Skin of body (tissue), 2 donors: Measurements from ENCODE around the gene CAPN14. TPM values are rescaled to one million over a fixed set of nuclear protein-coding genes. Genes with fewer than 3 reads are reported as not detected.

Source experiments
- DNase-seq: peaks from one replicate; lab custom pipeline; 2025; lab: John Stamatoyannopoulos, UW
- total RNA-seq: library from RNA; depleted of rRNA; stranded (reverse); fragments of >200 nt; gene quantifications from one replicate; pipeline ENCODE4 v1.2.3, GENCODE V29; 2014

The CAPN14 gene
- total RNA-seq, 1 donor from 2014 or later = 0.49 TPM

DNA sequence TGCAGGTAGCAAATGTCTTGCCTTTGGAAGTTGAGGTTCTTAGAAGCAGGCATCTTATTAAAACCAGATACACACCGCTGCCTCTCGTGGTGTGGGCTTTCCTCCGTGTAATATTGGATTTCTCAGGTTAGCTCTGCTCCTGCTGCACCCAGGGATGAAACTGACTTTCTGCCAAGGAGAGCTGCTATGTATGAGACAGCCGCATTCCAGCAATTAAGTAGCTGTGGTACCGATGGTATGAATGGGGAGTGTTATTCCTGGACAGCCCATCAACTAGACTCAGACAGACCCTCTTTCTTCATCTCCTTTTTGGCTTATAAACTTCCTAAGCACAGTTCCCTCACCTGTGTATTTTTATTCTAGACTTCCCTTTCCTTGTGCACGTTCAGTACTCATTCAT is 9.8 kb upstream of the CAPN14 start:
- DNase-seq = no peak

DNA sequence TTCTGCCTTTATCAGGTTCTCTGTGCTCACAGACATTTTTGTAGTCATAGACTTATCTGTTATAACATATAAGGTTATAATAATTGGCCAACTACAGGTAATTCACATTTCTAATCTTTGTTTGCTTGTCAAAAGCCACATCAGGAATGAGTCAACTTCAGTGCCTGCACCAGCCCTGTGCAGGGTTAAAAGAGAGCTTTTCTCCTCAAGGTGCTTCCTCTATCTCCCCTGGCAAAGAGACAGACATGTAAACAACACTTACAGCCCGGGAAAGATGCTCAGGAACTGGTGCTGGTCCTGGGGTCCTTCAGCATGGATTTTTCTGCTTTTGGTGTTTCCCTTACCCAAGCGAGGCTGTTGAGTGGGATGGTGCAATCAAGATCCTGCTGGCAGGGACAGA is 9.0 kb upstream of the CAPN14 start:
- no peak for DNase-seq

DNA sequence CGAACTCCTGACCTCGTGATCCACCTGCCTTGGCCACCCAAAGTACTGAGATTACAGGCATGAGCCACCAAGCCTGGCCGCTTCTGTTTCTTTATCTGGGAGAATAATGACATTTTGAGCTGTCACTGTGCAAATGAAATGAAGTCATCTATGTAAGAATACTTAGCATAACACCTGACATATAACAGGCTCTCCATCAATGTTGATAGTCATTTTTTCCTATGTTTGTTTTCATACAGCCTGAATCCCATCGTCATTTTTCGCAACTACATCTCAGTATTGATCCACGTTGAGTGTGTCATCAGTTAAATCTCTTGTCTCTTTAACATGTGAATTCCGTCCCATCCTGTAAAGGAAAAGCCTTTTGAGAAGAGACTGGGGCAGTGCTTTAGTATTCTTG is 6.4 kb upstream of the CAPN14 start:
- no peak for DNase-seq

DNA sequence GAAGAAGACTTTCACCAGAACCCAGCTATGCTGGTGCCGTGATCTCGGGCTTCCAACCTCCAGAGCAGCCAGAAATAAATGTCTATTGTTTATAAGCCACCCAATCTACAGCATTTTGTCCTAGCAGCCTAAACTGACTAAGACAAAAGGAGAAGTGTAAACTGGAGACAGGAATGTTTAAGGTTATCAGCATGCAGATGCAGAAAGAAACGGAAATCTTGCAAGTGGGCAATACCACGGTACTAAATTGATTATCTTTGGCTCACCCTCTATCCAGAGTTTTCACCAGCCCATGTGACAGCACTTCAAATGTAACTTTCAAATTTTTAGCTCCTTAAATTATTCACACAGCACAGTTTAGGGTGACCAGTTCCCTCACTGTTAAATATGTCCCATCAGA is 5.7 kb upstream of the CAPN14 start:
- DNase-seq = no peak

DNA sequence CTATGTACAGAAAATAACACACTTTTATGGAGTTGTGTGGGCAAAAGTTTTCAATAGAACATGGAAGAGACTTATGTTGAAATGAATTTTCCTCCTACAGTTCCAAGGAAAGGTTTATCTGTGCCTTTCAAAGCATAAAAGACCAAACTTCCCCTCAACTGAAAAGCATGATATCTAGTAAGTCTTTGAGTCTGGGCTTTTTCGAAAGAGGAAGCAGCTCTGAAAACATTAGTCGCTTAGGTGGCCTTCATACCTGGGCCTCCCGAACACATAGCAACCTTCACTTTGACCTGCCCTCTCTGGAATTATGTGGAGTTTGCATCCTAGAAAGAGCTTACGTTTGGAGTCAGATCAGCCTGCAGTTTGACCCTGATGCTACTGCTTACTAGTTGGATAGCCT is 4.8 kb upstream of the CAPN14 start:
- no peak for DNase-seq

DNA sequence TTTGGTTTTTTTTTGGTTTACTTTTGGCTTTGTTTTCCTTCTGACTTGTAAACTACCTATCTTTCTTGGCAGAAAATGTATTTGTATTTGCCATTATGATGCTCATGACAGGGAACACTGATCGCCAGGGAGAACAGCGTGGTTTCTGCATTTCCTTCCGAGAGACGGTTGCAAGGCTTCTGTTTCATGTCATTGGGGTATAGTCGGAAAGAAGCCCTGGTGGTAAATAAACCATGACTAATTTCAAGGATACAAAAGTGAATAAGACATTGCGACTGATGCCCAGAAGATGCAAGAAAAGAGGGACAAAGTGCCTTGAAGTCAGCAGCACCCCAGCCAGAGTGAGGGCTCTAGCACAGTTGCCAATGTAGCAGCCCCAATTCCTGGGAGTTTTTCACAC is 4.2 kb upstream of the CAPN14 start:
- DNase-seq = no peak

DNA sequence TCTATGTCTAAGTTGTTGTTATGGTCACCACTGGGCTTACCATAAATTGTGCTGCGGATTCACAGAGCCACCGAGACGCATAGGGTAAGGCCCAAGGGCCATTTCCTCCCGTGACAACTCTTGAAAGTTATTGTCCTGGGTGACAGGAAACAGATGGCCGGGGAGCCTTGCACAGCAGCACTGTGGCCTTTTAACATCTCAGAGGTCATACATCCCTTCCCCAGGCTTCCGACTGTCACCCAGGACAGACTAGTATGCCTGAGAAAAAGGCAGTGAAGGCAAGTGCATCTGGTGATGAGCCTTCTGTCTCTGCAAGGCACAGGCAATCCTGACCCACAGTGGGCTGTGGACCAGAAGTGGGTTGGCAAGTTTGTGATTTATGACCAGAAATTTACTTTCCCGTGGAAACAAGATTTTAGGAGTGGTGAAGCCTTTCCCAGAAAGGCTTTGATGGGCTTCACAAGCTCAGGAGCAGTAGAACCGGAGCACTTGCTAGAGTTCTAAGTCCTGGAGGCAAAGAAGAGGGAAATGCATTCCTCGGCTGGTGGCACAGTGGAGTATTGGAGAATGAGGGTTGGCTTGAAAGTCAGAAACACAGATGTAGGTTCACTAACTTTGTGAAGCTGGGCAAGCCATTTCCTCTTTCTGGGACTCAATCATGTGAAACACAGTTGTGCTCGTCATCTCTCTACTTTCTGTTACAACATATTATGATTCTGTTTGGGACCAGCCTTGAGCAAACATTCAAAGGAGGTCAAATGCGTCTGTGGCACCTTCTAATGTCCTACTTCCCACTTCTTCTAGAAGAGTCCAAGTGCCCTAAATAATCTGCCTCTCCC is 2.0 kb upstream of the CAPN14 start:
- DNase-seq = no peak

DNA sequence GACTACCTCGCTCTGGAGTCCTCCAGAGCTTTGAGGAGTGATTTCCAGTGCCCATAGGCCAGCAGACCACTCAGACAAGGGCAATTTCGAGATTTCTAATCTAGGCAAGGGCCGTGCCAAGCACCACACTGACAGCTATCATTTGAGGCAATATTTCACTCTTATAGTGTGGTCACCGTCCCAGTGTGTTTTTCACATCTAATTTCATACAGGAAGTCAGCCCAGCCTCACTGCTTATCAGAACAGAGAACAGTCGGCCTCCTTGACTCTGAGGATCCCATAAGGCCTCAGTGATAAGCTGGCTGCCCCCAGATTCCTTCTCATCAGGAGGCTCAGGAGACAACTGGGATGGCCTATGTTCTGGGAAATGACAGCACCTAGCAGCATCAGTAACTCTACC is 581 bp downstream of the CAPN14 start:
- DNase-seq = no peak

DNA sequence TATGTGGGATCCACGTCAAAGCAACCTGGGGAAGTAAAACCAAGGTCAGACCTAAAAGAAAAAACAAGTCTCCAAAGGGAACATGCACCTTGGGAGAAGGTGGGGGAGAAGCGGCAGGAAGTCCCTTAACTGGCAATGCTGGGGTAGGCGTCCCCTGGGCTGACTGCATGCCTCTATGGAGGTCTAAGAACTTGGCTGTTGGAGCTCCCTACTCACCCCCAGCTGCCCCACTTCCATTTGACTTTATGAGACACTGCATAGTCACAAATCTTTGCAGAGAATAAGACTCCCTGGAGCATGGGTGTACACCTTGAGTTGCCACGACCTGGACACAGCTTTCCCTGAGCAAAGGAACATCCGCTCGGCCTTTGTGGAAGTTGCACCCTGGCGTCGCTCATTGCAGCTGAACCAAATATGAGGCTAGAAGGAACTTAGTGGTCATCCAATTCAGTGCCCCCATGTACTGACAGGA is 2.8 kb downstream of the CAPN14 start:
- DNase-seq = no peak

DNA sequence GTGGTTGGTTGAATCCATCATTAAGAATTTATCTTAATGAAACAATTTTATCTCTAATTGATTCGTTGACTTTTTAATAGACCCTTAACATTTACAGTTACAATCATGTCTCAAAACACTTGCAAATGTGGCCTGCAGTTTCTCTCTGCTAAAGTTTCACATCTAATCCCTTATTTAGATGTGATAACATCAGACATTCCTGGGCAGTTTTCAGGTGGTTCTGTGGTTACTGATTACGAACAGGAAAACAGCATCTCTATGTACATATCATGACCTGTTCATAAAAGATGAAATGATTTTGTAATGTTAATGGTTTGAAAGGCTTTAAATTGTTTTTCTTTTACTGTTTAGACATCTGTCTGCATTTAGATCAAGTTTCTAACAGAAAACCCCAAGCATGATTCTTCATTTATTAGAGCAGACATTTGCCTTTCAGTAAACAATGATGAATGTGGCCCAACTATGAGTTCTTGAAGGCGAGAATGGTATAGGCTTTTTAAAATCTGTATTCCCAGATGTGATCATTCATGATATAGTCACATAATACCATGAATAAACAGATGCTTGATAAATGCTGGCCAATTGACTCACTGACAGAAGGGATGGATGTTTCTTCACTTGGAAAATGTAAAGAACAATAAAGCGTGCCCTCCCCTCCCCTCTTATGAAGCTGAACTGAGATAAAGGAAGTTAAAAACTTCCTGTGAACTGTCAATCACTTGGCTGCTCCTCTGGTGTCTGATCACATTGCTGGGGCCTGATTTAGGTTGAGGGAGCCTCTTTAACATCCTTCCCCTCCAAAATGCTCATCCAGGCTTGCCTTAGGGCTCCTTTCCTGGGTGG is 3.5 kb downstream of the CAPN14 start:
- no peak for DNase-seq

DNA sequence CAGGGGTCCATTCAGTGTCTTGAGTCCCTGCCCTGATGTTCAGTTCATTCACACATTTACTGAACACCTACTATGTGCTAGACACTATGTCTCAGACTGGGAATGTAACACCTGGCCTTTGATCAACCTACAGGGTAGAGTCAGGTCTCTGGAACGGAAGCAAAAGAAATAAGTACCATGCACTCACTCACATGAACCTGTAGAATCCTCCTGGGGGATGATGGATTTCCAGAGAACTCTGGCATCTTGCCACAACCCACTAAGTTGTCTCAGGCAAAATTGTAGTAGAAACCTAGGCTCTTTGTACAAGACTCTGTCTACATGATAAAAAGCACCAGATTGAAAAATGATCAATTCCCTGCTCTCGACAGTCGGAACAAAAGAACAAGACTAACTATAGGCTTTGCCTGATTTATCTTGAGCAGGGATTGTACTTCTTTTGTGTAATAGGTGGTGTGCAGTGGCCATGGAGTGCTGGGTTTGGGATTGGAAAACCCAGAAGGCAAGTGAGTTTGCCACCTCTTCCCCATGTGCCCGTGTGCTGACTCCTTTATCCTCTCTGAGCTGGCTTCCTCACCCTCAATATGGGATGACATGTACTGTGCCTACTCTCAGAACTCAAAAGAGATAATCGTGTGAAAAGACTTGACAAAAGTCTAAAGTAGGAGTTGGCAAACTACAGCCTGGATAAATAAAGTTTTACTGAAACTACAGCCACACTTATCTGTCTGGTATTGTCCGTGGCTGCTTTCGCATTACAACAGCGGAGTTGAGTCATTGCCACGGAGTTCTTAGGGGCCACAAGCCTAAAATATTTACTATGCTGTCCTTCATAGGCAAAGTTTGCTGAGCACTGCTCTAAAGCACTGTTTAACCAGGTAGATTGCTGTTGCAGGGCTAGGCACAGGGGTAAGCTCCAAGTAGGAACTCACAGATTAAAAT is 4.4 kb downstream of the CAPN14 start:
- no peak for DNase-seq

DNA sequence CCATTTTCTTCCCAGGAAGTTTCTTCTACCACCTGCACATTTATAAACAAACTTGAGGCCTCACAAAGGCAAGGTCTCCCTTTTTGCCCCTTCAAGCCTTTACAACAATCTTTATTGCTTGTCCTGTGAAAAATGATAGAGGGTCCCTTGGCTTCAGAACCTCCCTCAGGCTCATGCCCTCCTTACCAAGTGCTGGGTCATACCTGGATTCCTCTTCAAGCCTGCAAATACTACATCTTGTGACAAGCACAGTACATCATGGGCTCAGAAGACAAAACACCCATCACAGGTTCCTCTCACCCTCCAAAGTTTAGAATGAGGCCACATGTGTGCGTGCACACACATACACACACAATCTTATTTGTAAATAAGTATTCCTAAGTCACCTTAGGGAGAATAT is 9.1 kb downstream of the CAPN14 start:
- no peak for DNase-seq

DNA sequence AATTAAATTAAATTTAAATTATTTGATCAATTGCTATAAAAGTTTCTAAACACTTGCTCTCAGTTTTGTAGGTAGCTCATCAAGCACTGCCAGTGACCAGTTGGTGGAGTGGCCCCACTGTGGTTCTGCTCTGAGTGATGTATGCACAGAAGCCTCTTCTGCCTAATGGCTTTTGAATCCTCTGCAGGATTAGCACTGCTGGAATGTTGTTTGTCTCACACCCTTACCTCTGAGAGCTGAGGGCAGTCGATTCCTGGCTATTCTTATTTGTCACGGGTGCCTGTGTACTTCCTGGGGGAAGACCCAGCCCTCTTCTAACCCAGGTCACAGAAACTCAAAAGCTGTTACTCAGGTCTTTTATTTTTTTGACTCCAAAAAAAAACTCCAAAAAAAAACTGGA is 9.5 kb downstream of the CAPN14 start:
- DNase-seq = no peak

DNA sequence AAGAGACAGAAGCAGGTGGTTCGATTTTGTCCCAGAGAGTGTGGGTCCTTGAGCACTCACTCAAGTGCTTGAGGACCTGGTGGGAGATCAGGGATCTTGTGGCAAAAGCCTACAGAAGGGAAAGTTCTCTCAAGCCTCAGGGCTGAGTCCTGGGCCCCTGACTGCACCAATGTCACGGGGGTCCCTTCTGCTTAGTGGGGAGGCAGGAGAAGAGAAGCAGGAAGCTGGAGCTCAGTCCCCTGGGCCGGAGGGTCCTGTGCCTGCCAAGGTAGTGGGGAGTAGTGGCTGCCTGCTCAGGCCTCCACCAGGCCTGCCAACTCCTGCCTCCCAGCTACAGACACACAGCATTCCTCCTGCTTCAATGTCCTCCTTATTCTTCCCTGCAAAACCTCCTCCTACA is 11.7 kb downstream of the CAPN14 start:
- no peak for DNase-seq

DNA sequence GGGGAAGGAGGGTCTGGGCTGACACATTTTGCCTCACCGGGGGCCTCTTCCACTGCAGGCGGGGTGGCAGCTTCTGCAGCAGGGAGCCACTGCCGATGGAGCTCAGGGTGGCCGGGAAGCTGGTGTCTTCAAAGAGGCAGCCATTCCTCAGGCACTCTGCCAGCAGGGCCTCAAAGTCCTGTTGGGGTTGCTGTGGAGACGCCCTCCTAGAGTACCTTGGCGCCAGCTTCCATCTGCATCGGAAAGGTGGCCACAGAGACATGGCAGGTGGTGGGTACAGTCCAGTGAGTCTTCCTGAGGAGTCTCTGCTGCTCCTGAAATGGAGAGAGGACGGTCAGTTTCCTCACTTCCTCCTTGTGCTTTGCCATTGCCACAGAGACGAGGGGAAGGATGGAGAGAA is 12.1 kb downstream of the CAPN14 start:
- DNase-seq = no peak

DNA sequence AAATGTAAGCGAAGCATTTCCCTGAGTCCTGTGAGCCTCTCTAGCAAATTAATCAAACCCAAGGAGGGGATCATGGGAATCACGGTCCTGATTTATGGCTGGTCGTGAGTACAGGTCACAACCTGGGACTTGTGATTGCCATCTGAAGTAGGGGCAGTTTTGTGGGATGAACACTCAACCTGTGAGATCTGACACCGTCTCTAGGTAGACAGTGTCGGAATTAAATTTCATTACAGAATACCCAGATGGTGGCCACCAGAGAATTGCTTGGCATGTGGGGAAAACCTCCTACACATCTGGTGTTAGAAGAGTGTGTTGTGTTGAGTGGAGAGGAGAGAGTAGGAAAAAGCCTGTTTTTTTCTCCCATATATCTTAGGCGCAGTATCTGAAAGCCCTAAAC is 12.5 kb downstream of the CAPN14 start:
- DNase-seq = no peak

DNA sequence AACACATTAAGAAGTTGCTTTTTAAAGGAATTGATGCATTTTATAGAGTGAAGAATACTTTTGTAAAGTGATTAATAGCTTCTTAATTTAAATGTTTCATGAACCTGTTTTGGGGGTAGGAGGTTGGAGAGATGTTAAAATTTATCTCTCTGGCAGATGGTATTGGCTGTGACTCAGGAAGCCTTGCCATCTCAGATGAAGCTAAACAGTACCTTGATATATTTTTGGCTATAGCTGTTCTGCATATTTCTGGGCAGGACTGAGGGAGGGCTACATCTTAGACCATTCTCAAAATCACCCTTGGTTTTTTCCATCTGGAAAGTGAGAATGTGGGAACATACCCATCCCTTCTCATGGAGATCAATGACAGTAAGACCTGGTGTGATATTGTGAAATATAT is 13.4 kb downstream of the CAPN14 start:
- no peak for DNase-seq

DNA sequence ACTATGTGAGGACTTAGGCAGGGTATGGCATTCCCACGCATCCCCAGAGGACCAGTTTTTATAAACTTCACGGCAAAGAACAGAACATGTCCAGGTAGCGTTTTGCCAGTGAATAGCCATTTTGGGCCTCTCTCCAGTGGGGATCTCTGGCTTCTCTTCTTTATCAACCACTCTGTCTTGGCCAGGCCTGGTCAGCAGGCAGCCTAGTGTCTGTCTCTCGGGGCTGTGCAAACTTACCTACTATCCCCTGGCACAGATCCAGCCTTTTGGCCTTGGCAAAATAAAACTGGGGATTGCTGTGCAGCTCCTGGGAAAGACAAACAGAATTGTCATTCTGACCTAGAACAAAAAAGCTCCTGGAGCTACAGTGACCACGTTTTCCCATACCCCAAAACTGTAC is 14.5 kb downstream of the CAPN14 start:
- DNase-seq = no peak

DNA sequence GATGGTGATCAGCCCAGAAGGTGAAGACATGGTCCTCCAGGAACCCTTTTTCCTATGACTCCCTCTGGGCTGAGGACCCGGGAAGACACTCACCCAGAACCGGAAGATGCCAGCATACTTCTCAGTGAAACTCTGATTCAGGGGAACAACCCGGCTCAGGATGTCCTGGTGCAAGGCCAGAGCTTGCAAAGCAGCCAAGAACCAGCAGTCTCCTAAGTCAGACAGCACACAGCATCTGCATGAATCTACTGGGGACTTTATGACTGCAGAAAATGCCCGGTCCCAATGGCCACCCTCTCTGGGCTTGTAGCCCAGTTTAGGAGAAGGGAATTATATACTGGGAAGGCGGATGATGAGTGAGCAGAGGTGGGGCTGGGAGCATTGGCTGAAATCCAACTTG is 15.3 kb downstream of the CAPN14 start:
- DNase-seq = no peak

DNA sequence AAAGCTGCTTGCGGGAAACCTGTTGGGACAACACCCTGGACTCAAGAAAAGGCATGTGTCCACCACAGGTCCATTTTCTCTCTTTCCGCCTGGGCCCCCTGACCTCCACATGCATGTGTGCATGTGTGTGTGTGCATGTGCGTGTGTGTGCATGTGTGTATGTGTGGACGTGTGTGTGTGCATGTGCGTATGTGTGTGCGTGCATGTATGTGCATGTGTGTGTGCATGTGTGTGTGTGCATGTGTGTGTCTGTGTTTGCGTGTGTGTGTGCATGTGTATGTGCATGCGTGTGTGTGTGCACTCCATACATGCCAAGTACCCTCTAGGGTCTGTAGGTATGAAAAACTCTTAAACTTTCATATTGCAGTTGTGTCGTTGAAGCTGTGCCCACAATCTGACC is 16.3 kb downstream of the CAPN14 start:
- DNase-seq = no peak

DNA sequence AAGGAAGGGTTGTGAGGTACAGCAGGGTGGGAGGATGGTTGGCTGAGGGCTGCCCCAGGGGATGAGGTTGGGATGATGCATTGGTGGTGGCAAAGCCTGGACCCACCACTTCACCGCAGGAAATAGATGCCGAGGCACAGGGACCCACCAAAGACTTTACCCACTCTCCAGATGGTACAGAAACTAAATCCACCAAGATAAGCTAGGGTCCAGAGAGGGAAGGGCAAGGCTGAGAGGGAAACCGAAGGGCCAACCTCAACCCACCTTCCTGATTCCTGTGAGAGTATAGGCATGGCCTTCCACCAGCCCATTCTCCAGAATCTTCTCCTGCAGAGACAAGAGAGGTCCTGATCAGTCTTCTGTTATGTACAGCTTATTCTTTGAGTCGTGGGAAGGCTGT is 18.1 kb downstream of the CAPN14 start:
- no peak for DNase-seq

DNA sequence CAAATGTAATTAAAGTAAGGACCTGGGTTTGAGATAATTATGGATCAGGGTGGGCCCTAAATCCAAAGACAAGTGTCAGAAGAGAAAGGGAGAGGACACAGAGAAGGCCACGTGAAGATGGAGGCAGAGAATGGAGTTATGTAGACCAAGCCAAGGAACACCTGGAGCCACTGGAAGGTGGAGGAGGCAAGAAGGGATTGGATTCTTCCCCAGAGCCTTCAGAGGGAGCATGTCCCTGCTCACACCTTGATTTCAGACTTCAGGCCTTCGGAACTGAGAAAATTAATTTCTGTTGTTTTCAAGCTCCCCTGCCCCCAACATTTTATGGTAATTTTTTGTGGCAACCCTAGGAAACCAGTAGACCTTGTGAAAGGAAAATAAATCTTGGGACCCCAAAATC is 19.6 kb downstream of the CAPN14 start:
- DNase-seq = no peak
